Activated B cell treated with CpG ODN at 0.5 μM for 24 hours (primary cell): ENCODE results near the gene NRIP1. TPM values are rescaled to one million over a fixed set of nuclear protein-coding genes. Genes with fewer than 3 reads are reported as not detected.
"Not testable (repeated sequence)": the region's sequence is repeated elsewhere in the genome, so short reads cannot be mapped to it uniquely, and the experiment has no call there.

Experiments
- ATAC-seq: fragments of 200-7000 bp; cut with Tn5 transposase; one replicate; pipeline ENCODE4 v1.10.0; 2021; ENCODE audit warnings: low read depth, mild to moderate bottlenecking, moderate library complexity
- CTCF ChIA-PET: fragments of 350-600 bp; sonication (Branson Sonifier 250); formaldehyde crosslinking; loops from one replicate; lab custom pipeline; 2021; ENCODE audit warnings: antibody characterized with exemption; lab: Charles Lee
- POLR2A ChIA-PET: fragments of 350-600 bp; sonication (Branson Sonifier 250); formaldehyde crosslinking; loops from one replicate; lab custom pipeline; 2021; ENCODE audit warnings: antibody characterized with exemption; lab: Charles Lee
- DNase-seq: peaks from one replicate; pipeline ENCODE4 v3.0.0; 2022
- H3K27ac Mint-ChIP-seq: one replicate; pipeline ENCODE4 v1.8.0; 2020; ENCODE audit warnings: mixed read lengths
- H3K27me3 Mint-ChIP-seq: one replicate; pipeline ENCODE4 v1.8.0; 2021; ENCODE audit warnings: mixed read lengths
- H3K36me3 Mint-ChIP-seq: one replicate; pipeline ENCODE4 v1.8.0; 2021; ENCODE audit warnings: low read depth, mixed read lengths
- H3K4me1 Mint-ChIP-seq: one replicate; pipeline ENCODE4 v1.8.0; 2021; ENCODE audit warnings: mixed read lengths
- H3K4me3 Mint-ChIP-seq: one replicate; pipeline ENCODE4 v1.8.0; 2020; ENCODE audit warnings: mild to moderate bottlenecking, mixed read lengths
- H3K9me3 Mint-ChIP-seq: one replicate; pipeline ENCODE4 v1.8.0; 2020; ENCODE audit warnings: mixed read lengths
- intact Hi-C: fragments of 100-400 bp; cut with micrococcal nuclease; formaldehyde crosslinking; loops from one replicate; pipeline ENCODE4 v1.15.1; 2024
- total RNA-seq: library from RNA; stranded (reverse); gene quantifications from 2 replicates; pipeline ENCODE4 v1.2.3, GENCODE V29; 2022
- TF ChIP-seq, protein P1 (sequence below): fragments of 200-600 bp; IDR thresholded peaks from one replicate; pipeline ENCODE4 v1.8.0; 2022; ENCODE audit warnings: antibody characterized with exemption, mild to moderate bottlenecking

The NRIP1 gene
- total RNA-seq, 1 donor from 2014 or later: 26.6 TPM

GRCh38 chr21:15037095-15037899 is 27.5 kb downstream of the NRIP1 start:
- CTCF ChIA-PET: no interaction called here
- H3K27ac Mint-ChIP-seq: no peak overlapping the region

GRCh38 chr21:15036189-15036588 is 28.6 kb downstream of the NRIP1 start:
- Mint-ChIP-seq H3K27ac (no peak overlapping the region), H3K9me3 (no peaks in the 10 kb centered on the region), H3K36me3 (peaks cover 19% of the 10 kb centered on the region), H3K4me3 (no peak overlapping the region), H3K4me1 (peaks cover 21% of the 10 kb centered on the region), H3K27me3 (no peaks in the 10 kb centered on the region)
- ChIA-PET POLR2A (no interaction called here), CTCF (no interaction called here)
- TF ChIP-seq, protein P1, sequence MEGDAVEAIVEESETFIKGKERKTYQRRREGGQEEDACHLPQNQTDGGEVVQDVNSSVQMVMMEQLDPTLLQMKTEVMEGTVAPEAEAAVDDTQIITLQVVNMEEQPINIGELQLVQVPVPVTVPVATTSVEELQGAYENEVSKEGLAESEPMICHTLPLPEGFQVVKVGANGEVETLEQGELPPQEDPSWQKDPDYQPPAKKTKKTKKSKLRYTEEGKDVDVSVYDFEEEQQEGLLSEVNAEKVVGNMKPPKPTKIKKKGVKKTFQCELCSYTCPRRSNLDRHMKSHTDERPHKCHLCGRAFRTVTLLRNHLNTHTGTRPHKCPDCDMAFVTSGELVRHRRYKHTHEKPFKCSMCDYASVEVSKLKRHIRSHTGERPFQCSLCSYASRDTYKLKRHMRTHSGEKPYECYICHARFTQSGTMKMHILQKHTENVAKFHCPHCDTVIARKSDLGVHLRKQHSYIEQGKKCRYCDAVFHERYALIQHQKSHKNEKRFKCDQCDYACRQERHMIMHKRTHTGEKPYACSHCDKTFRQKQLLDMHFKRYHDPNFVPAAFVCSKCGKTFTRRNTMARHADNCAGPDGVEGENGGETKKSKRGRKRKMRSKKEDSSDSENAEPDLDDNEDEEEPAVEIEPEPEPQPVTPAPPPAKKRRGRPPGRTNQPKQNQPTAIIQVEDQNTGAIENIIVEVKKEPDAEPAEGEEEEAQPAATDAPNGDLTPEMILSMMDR: no peak
- DNase-seq (no peak), ATAC-seq (no peak)
- intact Hi-C loops: no loop called here

More at GRCh38 chr21:15037095-15037899, 27.5 kb downstream of the NRIP1 start:
- intact Hi-C loops: no loop called here
- DNase-seq (no peak), ATAC-seq (no peak)
- peaks cover 19% of the 10 kb centered on the region for H3K36me3 Mint-ChIP-seq
- H3K4me3 Mint-ChIP-seq: no peak overlapping the region
- H3K9me3 Mint-ChIP-seq: no peaks in the 10 kb centered on the region
- no peaks in the 10 kb centered on the region for H3K27me3 Mint-ChIP-seq
- POLR2A ChIA-PET: no interaction called here
- peaks cover 26% of the 10 kb centered on the region for H3K4me1 Mint-ChIP-seq
- TF ChIP-seq, protein P1: no peak

DNA sequence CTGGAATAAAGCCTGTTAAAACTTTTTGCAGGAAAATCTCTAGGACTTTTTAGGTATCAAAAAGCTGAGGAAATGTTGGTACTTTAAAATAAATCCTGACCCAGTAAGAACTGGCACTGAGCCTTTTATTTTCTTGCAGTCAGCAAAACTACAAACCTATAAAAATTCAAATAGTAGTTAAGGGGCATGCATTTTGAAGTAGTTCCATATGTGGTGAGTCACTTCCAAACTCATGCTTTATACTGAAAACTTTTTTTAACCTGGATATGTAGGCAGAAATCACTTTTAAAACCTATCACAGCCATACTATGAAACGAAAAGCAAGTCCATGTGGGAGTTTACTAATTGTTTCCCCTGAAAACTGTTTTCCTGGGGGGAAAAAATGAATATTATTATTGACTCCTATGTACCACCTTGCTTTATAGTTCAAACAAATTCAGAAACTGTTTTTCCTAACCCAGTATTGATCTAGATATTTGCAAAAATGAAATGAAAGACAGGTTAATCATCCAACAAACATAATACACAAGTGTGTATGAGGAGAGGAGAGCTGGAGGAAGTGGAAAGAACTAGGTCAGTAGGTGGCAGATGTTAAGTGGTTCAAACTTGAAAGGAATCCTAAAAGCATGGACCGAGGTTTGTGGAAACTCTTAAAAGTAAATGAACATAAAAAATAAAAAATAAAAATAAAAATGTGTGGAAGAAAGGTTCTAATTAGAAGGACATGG is 30.5 kb downstream of the NRIP1 start:
- Mint-ChIP-seq H3K36me3 (peaks cover 11% of the 10 kb centered on the region), H3K27me3 (no peaks in the 10 kb centered on the region), H3K9me3 (no peaks in the 10 kb centered on the region), H3K4me3 (no peak overlapping the region), H3K4me1 (peaks cover 23% of the 10 kb centered on the region), H3K27ac (no peak overlapping the region)
- POLR2A ChIA-PET: no interaction called here
- CTCF ChIA-PET: no interaction called here
- intact Hi-C loops: no loop called here
- ATAC-seq (no peak), DNase-seq (no peak)
- TF ChIP-seq, protein P1: no peak

GRCh38 chr21:15031790-15032357 is 32.9 kb downstream of the NRIP1 start:
- ChIA-PET POLR2A (no interaction called here), CTCF (no interaction called here)
- intact Hi-C loops: no loop called here
- Mint-ChIP-seq H3K27ac (no peak overlapping the region), H3K36me3 (peaks cover 5% of the 10 kb centered on the region), H3K4me1 (peaks cover 41% of the 10 kb centered on the region), H3K9me3 (no peaks in the 10 kb centered on the region), H3K4me3 (no peak overlapping the region), H3K27me3 (no peaks in the 10 kb centered on the region)
- no peak for DNase-seq
- TF ChIP-seq, protein P1: no peak
- no peak for ATAC-seq

DNA sequence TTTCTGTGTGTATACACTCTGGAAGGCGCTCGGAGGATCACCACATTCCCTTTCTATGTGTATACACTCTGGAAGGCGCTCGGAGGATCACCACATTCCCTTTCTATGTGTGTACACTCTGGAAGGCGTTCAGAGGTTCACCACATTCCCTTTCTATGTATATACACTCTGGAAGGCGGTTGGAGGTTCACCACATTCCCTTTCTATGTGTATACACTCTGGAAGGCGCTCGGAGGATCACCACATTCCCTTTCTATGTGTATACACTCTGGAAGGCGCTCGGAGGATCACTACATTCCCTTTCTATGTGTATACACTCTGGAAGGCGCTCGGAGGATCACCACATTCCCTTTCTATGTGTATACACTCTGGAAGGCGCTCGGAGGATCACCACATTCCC is 33.4 kb downstream of the NRIP1 start:
- POLR2A ChIA-PET, H3K27ac Mint-ChIP-seq, H3K4me3 Mint-ChIP-seq, DNase-seq, H3K27me3 Mint-ChIP-seq, CTCF ChIA-PET, H3K9me3 Mint-ChIP-seq, intact Hi-C loops, H3K36me3 Mint-ChIP-seq, ATAC-seq: not testable (repeated sequence)
- H3K4me1 Mint-ChIP-seq: peaks cover 43% of the 10 kb centered on the region

DNA sequence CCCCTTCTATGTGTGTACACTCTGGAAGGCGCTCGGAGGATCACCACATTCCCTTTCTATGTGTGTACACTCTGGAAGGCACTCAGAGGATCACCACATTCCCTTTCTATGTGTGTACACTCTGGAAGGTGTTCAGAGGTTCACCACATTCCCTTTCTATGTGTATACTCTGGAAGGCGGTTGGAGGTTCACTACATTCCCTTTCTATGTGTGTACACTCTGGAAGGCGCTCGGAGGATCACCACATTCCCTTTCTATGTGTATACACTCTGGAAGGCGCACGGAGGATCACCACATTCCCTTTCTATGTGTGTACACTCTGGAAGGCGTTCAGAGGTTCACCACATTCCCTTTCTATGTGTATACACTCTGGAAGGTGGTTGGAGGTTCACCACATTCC is 33.9 kb downstream of the NRIP1 start:
- DNase-seq, H3K4me3 Mint-ChIP-seq, CTCF ChIA-PET, intact Hi-C loops, H3K36me3 Mint-ChIP-seq, H3K9me3 Mint-ChIP-seq, ATAC-seq, POLR2A ChIA-PET, H3K27me3 Mint-ChIP-seq, H3K27ac Mint-ChIP-seq: not testable (repeated sequence)
- peaks cover 40% of the 10 kb centered on the region for H3K4me1 Mint-ChIP-seq
